ENCODE data around the gene TCP11. TPM values are rescaled to one million over a fixed set of nuclear protein-coding genes. Genes with fewer than 3 reads are reported as not detected.
A peak's percentile ranks its signal among the peaks of the same experiment; 100 is the strongest.

TCP11 gene
- total RNA-seq, 1 donor: 0.72 TPM

- Histone ChIP-seq H3K79me2 (ENCODE audit: insufficient read depth, low read length) (no peaks in the 10 kb centered on the region), H3K4me1 (ENCODE audit: insufficient read depth, low read length) (no peaks in the 10 kb centered on the region), H3K9me3 (ENCODE audit: low read depth, low read length) (no peaks in the 10 kb centered on the region), H3K36me3 (ENCODE audit: insufficient read depth, low read length) (no peaks in the 10 kb centered on the region), H3K4me2 (ENCODE audit: insufficient read depth, low read length) (no peak overlapping the region), H4K20me1 (ENCODE audit: insufficient read depth, low read length) (no peaks in the 10 kb centered on the region), H3K27ac (ENCODE audit: low read depth, low read length) (no peak overlapping the region), H3K4me3 (ENCODE audit: insufficient read depth, low read length) (no peak overlapping the region), H2AFZ (ENCODE audit: low read length) (no peak overlapping the region), H3K27me3 (ENCODE audit: insufficient read depth, low read length) (no peaks in the 10 kb centered on the region)
- TF ChIP-seq CTCF (IDR thresholded peaks at IDR 0.05; ENCODE audit: extremely low read depth, low read depth, low read length): no peak
- no peak for DNase-seq (ENCODE audit: insufficient read length, low spot score, missing footprints)
These were observed 67.9 kb downstream of the TCP11 start for GRCh38 chr6:35073211-35073610.

- no peak overlapping the region for H2AFZ ChIP-seq (ENCODE audit: low read length)
- H3K79me2 ChIP-seq (ENCODE audit: insufficient read depth, low read length): no peaks in the 10 kb centered on the region
- H3K4me3 ChIP-seq (ENCODE audit: insufficient read depth, low read length): no peak overlapping the region
- no peaks in the 10 kb centered on the region for H3K4me1 ChIP-seq (ENCODE audit: insufficient read depth, low read length)
- no peak overlapping the region for H3K27ac ChIP-seq (ENCODE audit: low read depth, low read length)
- no peak for TF ChIP-seq CTCF (IDR thresholded peaks at IDR 0.05; ENCODE audit: extremely low read depth, low read depth, low read length)
- no peaks in the 10 kb centered on the region for H3K36me3 ChIP-seq (ENCODE audit: insufficient read depth, low read length)
- no peak overlapping the region for H3K4me2 ChIP-seq (ENCODE audit: insufficient read depth, low read length)
- peak; percentile 15 for DNase-seq (ENCODE audit: insufficient read length, low spot score, missing footprints)
- H3K9me3 ChIP-seq (ENCODE audit: low read depth, low read length): no peaks in the 10 kb centered on the region
- H3K27me3 ChIP-seq (ENCODE audit: insufficient read depth, low read length): no peaks in the 10 kb centered on the region
- H4K20me1 ChIP-seq (ENCODE audit: insufficient read depth, low read length): no peaks in the 10 kb centered on the region
These were observed 68.5 kb downstream of the TCP11 start for GRCh38 chr6:35072698-35073055.

- no peak overlapping the region for H3K4me3 ChIP-seq (ENCODE audit: insufficient read depth, low read length)
- peak; percentile 66 for DNase-seq (ENCODE audit: insufficient read length, low spot score, missing footprints)
- no peaks in the 10 kb centered on the region for H3K79me2 ChIP-seq (ENCODE audit: insufficient read depth, low read length)
- H2AFZ ChIP-seq (ENCODE audit: low read length): no peak overlapping the region
- H3K9me3 ChIP-seq (ENCODE audit: low read depth, low read length): no peaks in the 10 kb centered on the region
- H3K36me3 ChIP-seq (ENCODE audit: insufficient read depth, low read length): no peaks in the 10 kb centered on the region
- no peak overlapping the region for H3K27ac ChIP-seq (ENCODE audit: low read depth, low read length)
- H3K27me3 ChIP-seq (ENCODE audit: insufficient read depth, low read length): no peaks in the 10 kb centered on the region
- no peak overlapping the region for H3K4me2 ChIP-seq (ENCODE audit: insufficient read depth, low read length)
- TF ChIP-seq CTCF (IDR thresholded peaks at IDR 0.05; ENCODE audit: extremely low read depth, low read depth, low read length): no peak
- no peaks in the 10 kb centered on the region for H4K20me1 ChIP-seq (ENCODE audit: insufficient read depth, low read length)
- H3K4me1 ChIP-seq (ENCODE audit: insufficient read depth, low read length): no peaks in the 10 kb centered on the region
These were observed 69.0 kb downstream of the TCP11 start for GRCh38 chr6:35072051-35072697.

GRCh38 chr6:35071347-35071994 is 69.7 kb downstream of the TCP11 start:
- H3K4me3 ChIP-seq (ENCODE audit: insufficient read depth, low read length): no peak overlapping the region
- H3K36me3 ChIP-seq (ENCODE audit: insufficient read depth, low read length): no peaks in the 10 kb centered on the region
- H3K4me1 ChIP-seq (ENCODE audit: insufficient read depth, low read length): no peaks in the 10 kb centered on the region
- H3K4me2 ChIP-seq (ENCODE audit: insufficient read depth, low read length): no peak overlapping the region
- H3K79me2 ChIP-seq (ENCODE audit: insufficient read depth, low read length): no peaks in the 10 kb centered on the region
- no peak for TF ChIP-seq CTCF (IDR thresholded peaks at IDR 0.05; ENCODE audit: extremely low read depth, low read depth, low read length)
- DNase-seq (ENCODE audit: insufficient read length, low spot score, missing footprints): peak; percentile 64
- H3K9me3 ChIP-seq (ENCODE audit: low read depth, low read length): no peaks in the 10 kb centered on the region
- H4K20me1 ChIP-seq (ENCODE audit: insufficient read depth, low read length): no peaks in the 10 kb centered on the region
- no peak overlapping the region for H3K27ac ChIP-seq (ENCODE audit: low read depth, low read length)
- H3K27me3 ChIP-seq (ENCODE audit: insufficient read depth, low read length): no peaks in the 10 kb centered on the region
- no peak overlapping the region for H2AFZ ChIP-seq (ENCODE audit: low read length)

Measured in osteoblast (primary cell).